ENCODE data around the gene KCNAB2. TPM values are rescaled to one million over a fixed set of nuclear protein-coding genes. Genes with fewer than 3 reads are reported as not detected.

KCNAB2 gene
- total RNA-seq, 1 experiment from 2014 or later = 11.0 TPM

DNA sequence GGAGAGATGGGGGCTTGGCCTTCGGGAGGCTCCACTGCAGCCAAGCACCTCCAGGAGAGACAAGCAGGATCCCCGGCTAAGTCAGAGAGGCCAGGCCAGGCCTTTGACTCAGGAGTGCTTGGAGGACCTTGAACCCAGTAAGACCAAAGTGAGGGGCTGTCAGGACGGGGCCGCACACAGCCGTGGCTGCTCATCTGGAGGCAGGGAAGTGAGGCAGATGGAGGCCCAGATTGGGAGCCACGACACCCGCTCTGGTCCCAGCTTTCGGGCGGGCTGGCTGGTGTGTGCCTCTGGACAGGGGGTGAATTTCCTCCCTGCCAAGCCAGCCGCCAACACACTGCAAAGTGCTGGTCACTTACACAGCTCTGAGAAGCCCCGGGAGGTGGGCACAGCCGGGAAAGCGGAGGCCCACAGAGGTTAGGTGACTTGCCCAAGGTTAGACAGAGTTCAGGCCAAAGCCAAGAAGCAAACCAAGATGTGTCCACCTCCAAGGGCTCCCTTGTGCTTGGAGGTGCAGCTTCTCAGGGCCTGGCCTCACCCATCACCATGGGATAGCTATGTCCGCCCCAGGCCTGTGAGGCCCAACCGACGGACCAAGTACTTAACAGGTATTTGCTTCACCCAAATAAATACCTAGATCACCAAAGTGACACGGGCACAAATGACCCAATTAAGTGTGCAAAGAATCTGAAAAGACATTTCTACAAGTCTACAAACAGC lies 76.1 kb downstream of the KCNAB2 start:
- intact Hi-C loops (cut with micrococcal nuclease; ENCODE audit: unreplicated experiment) = no loop called here
- Mint-ChIP-seq H3K4me1 (ENCODE audit: low read depth, unreplicated experiment) (no peaks in the 10 kb centered on the region), H3K27me3 (ENCODE audit: insufficient read depth, unreplicated experiment) (no peaks in the 10 kb centered on the region), H3K4me3 (ENCODE audit: unreplicated experiment) (no peak overlapping the region), H3K36me3 (ENCODE audit: insufficient read depth, unreplicated experiment) (no peaks in the 10 kb centered on the region), H3K9me3 (ENCODE audit: unreplicated experiment) (peaks cover 6% of the 10 kb centered on the region), H3K27ac (ENCODE audit: unreplicated experiment) (no peak overlapping the region)
- no TSS peak for BruUV-seq (replicated peaks)
- H3K27me3 ChIP-seq (replicated peaks; ENCODE audit: control insufficient read depth, insufficient read depth, low read length) = no peaks in the 10 kb centered on the region
- CTCF ChIA-PET = no interaction called here
- H3K9me3 ChIP-seq = no peaks in the 10 kb centered on the region
- no peak overlapping the region for H3K4me3 ChIP-seq (ENCODE audit: low read depth, low read length)
- no peak for DNase-seq
- POLR2A ChIA-PET = no interaction called here
- no peaks in the 10 kb centered on the region for H3K36me3 ChIP-seq (ENCODE audit: control insufficient read depth, insufficient read depth, low read length)
- H3K4me1 ChIP-seq = no peaks in the 10 kb centered on the region
- no peak for TF ChIP-seq CTCF (IDR thresholded peaks at IDR 0.05; ENCODE audit: insufficient read depth in 1 of 2, low read depth in 1 of 2, low read length in 1 of 2, severe bottlenecking in 1 of 2, unreplicated experiment in 1 of 2)

DNA sequence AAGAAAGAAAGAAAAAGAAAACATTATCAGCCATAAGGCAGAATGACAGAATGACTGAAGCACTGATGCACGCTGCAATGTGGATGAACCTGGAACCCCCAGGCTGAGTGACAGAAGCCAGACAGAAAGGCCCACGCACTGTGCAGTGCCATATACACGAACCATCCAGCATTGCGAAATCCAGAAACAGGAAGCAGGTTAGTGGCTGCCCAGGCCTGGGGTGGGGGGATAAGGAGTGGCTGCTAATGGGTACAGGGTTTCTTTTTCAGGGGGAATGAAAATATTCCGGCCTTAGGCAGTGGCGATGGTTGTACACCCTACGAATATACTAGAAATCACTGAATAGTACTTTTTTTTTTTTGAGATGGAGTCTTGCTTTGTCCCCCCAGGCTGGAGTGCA lies 77.4 kb downstream of the KCNAB2 start:
- intact Hi-C loops (cut with micrococcal nuclease; ENCODE audit: unreplicated experiment) = no loop called here
- DNase-seq = no peak
- Mint-ChIP-seq H3K9me3 (ENCODE audit: unreplicated experiment) (no peaks in the 10 kb centered on the region), H3K4me3 (ENCODE audit: unreplicated experiment) (no peak overlapping the region), H3K4me1 (ENCODE audit: low read depth, unreplicated experiment) (no peaks in the 10 kb centered on the region), H3K27ac (ENCODE audit: unreplicated experiment) (no peak overlapping the region), H3K27me3 (ENCODE audit: insufficient read depth, unreplicated experiment) (no peaks in the 10 kb centered on the region), H3K36me3 (ENCODE audit: insufficient read depth, unreplicated experiment) (no peaks in the 10 kb centered on the region)
- no peaks in the 10 kb centered on the region for H3K36me3 ChIP-seq (ENCODE audit: control insufficient read depth, insufficient read depth, low read length)
- no peaks in the 10 kb centered on the region for H3K27me3 ChIP-seq (replicated peaks; ENCODE audit: control insufficient read depth, insufficient read depth, low read length)
- no peak overlapping the region for H3K4me3 ChIP-seq (ENCODE audit: low read depth, low read length)
- H3K9me3 ChIP-seq = no peaks in the 10 kb centered on the region
- no TSS peak for BruUV-seq (replicated peaks)
- TF ChIP-seq CTCF (IDR thresholded peaks at IDR 0.05; ENCODE audit: insufficient read depth in 1 of 2, low read depth in 1 of 2, low read length in 1 of 2, severe bottlenecking in 1 of 2, unreplicated experiment in 1 of 2) = no peak
- CTCF ChIA-PET = no interaction called here
- no peaks in the 10 kb centered on the region for H3K4me1 ChIP-seq
- POLR2A ChIA-PET = no interaction called here

- CTCF ChIA-PET = no interaction called here
- no TSS peak for BruUV-seq (replicated peaks)
These were observed 78.1 kb downstream of the KCNAB2 start for GRCh38 chr1:6123816-6124215.

More at GRCh38 chr1:6123816-6124215, 78.1 kb downstream of the KCNAB2 start:
- TF ChIP-seq CTCF (IDR thresholded peaks at IDR 0.05; ENCODE audit: insufficient read depth in 1 of 2, low read depth in 1 of 2, low read length in 1 of 2, severe bottlenecking in 1 of 2, unreplicated experiment in 1 of 2) = no peak
- intact Hi-C loops (cut with micrococcal nuclease; ENCODE audit: unreplicated experiment) = no loop called here
- no peak overlapping the region for H3K27ac Mint-ChIP-seq (ENCODE audit: unreplicated experiment)
- H3K36me3 Mint-ChIP-seq (ENCODE audit: insufficient read depth, unreplicated experiment) = no peaks in the 10 kb centered on the region
- POLR2A ChIA-PET = no interaction called here
- Histone ChIP-seq H3K27me3 (replicated peaks; ENCODE audit: control insufficient read depth, insufficient read depth, low read length) (no peaks in the 10 kb centered on the region), H3K9me3 (no peaks in the 10 kb centered on the region), H3K36me3 (ENCODE audit: control insufficient read depth, insufficient read depth, low read length) (no peaks in the 10 kb centered on the region), H3K4me1 (no peaks in the 10 kb centered on the region), H3K4me3 (ENCODE audit: low read depth, low read length) (no peak overlapping the region)
- DNase-seq = no peak
- no peak overlapping the region for H3K4me3 Mint-ChIP-seq (ENCODE audit: unreplicated experiment)
- H3K27me3 Mint-ChIP-seq (ENCODE audit: insufficient read depth, unreplicated experiment) = no peaks in the 10 kb centered on the region
- no peaks in the 10 kb centered on the region for H3K9me3 Mint-ChIP-seq (ENCODE audit: unreplicated experiment)
- no peaks in the 10 kb centered on the region for H3K4me1 Mint-ChIP-seq (ENCODE audit: low read depth, unreplicated experiment)
